ENCODE measurements around the gene CGB1. TPM values are rescaled to one million over a fixed set of nuclear protein-coding genes. Genes with fewer than 3 reads are reported as not detected.

The CGB1 gene
- total and polyA plus RNA-seq, 9 of the 15 experiments (the other 6 are each of a cell fraction or from before 2014, with no cell fraction given) = not detected

DNA sequence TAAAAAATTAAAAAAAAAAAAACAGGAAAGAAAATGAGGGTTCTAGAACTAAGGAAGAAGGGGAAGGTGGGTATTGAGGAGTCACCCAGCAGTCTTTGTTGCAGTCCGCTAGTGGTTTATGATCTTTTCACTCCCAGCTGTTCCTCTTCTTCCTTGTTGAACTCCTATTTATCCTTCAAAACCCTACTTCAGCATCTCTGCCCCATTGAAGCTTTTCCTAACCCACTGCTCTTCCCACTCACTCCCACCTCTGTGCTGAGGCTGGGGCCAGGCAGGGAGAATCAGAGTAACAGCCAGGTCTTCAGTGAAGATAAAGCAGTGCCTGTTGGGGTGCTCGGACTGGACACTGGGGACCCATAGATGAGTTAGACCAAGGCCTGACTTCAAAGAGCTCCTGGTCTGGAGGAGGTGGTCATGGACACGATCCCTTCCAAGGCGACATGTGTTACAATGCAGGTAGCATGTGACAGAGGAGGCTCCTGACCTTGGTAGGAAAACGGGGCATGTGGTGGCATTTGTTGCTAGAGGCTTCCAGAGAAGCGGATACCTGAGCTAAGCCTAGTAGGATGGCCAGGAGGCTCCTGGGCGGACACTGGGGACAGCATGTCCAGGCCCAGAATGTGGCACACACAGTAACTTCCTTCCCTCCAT, 31.6 kb downstream of the CGB1 start:
- CTCF ChIA-PET (ENCODE audit: low intra/inter-chr PET ratio) = no interaction called here
- Histone ChIP-seq H3K4me3 (no peak overlapping the region), H2AFZ (ENCODE audit: low read depth, low read length) (no peak overlapping the region), H3K36me3 (ENCODE audit: control insufficient read depth, insufficient read depth, low read length) (peaks cover 77% of the 10 kb centered on the region), H3K4me1 (replicated peaks in 1 of 2; ENCODE audit: control insufficient read depth in 2 of 2, insufficient read depth in 2 of 2, low read length in 2 of 2) (peaks cover 0 to 4% of the 10 kb centered on the region in 2 experiments; a peak in 1 of 5 replicates), H3K79me2 (ENCODE audit: control insufficient read depth, insufficient read depth, low read length) (peaks cover under 1% of the 10 kb centered on the region; the same call in 1 of the 3 replicates), H3K9ac (ENCODE audit: insufficient read depth in 1 of 2, low read depth in 2 of 2, low read length in 2 of 2) (no peak overlapping the region), H3K9me1 (ENCODE audit: control insufficient read depth, insufficient read depth, low read length) (peaks cover 4% of the 10 kb centered on the region), H3K27ac (ENCODE audit: extremely low read depth, low read depth, low read length) (no peak overlapping the region), H4K20me1 (replicated peaks; ENCODE audit: control insufficient read depth, insufficient read depth, low read length) (no peaks in the 10 kb centered on the region), H3K27me3 (ENCODE audit: control insufficient read depth in 2 of 2, insufficient read depth in 2 of 2, low read length in 2 of 2) (no peaks in the 10 kb centered on the region), H3K4me2 (ENCODE audit: insufficient read depth, low read length) (no peak overlapping the region), H3K9me3 (replicated peaks; ENCODE audit: control insufficient read depth, insufficient read depth, low read depth, low read length) (no peaks in the 10 kb centered on the region)
- ATAC-seq (no peak), DNase-seq (ENCODE audit: extremely low read depth in 1 of 4, low spot score in 3 of 4) (no peak), FAIRE-seq (no peak)
- TSS peak; percentile 27 for BruUV-seq (replicated peaks)
- POLR2A ChIA-PET = interaction anchor here (0.6 kb wide), 1 partner anchor 9 kb away, joined by 5 read pairs; no protein-coding TSS in a partner anchor
- in situ Hi-C loops (cut with MboI) = no loop called here
- 88% methylated on average over 7 of the region's 7 CpGs for WGBS (ENCODE audit: insufficient coverage, low coverage, missing lambda C conversion rate)
- intact Hi-C loops (cut with micrococcal nuclease) = no loop called here
- TF ChIP-seq LCOR (CRISPR knock-in tag; IDR thresholded peaks at IDR 0.05) (no peak), CSDE1 (IDR thresholded peaks at IDR 0.05) (no peak), YBX1 (IDR thresholded peaks at IDR 0.05) (no peak), PURB (CRISPR knock-in tag; IDR thresholded peaks at IDR 0.05; ENCODE audit: low read depth) (no peak)
- TF ChIP-seq, protein P1, sequence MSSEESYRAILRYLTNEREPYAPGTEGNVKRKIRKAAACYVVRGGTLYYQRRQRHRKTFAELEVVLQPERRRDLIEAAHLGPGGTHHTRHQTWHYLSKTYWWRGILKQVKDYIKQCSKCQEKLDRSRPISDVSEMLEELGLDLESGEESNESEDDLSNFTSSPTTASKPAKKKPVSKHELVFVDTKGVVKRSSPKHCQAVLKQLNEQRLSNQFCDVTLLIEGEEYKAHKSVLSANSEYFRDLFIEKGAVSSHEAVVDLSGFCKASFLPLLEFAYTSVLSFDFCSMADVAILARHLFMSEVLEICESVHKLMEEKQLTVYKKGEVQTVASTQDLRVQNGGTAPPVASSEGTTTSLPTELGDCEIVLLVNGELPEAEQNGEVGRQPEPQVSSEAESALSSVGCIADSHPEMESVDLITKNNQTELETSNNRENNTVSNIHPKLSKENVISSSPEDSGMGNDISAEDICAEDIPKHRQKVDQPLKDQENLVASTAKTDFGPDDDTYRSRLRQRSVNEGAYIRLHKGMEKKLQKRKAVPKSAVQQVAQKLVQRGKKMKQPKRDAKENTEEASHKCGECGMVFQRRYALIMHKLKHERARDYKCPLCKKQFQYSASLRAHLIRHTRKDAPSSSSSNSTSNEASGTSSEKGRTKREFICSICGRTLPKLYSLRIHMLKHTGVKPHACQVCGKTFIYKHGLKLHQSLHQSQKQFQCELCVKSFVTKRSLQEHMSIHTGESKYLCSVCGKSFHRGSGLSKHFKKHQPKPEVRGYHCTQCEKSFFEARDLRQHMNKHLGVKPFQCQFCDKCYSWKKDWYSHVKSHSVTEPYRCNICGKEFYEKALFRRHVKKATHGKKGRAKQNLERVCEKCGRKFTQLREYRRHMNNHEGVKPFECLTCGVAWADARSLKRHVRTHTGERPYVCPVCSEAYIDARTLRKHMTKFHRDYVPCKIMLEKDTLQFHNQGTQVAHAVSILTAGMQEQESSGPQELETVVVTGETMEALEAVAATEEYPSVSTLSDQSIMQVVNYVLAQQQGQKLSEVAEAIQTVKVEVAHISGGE (CRISPR knock-in tag; IDR thresholded peaks at IDR 0.05) = no peak

All from K562 (cell line).